GM21717 (cell line): ENCODE data around the gene CAP1.
"Not testable (repeated sequence)": the region's sequence is repeated elsewhere in the genome, so short reads cannot be mapped to it uniquely, and the experiment has no call there.

Source experiments
- ATAC-seq: cut with Tn5 transposase; IDR thresholded peaks from one replicate; pipeline ENCODE4 v1.9.1; 2021; ENCODE audit warnings: mild to moderate bottlenecking, moderate library complexity; ENCODE audit not compliant: unreplicated experiment

The CAP1 gene

GRCh38 chr1:40030528-40031135 lies 9.9 kb upstream of the CAP1 start:
- ATAC-seq: no peak

GRCh38 chr1:40032240-40032891 lies 8.2 kb upstream of the CAP1 start:
- no peak for ATAC-seq

- ATAC-seq: no peak
Observed at GRCh38 chr1:40034869-40035268, 5.7 kb upstream of the CAP1 start.

GRCh38 chr1:40036574-40036973 lies 4.0 kb upstream of the CAP1 start:
- ATAC-seq: no peak

- not testable (repeated sequence) for ATAC-seq
Observed at GRCh38 chr1:40037254-40037653, 3.3 kb upstream of the CAP1 start.

GRCh38 chr1:40038697-40039096 lies 1.8 kb upstream of the CAP1 start:
- no peak for ATAC-seq

- peak; percentile 12 for ATAC-seq
Observed at GRCh38 chr1:40039245-40039756, 1.2 kb upstream of the CAP1 start.

- ATAC-seq: peak; percentile 65
Observed at GRCh38 chr1:40039757-40040510, 595 bp upstream of the CAP1 start.

GRCh38 chr1:40041466-40041838 lies 923 bp downstream of the CAP1 start:
- no peak for ATAC-seq

- no peak for ATAC-seq
Observed at GRCh38 chr1:40042341-40042740, 1.8 kb downstream of the CAP1 start.

- ATAC-seq: no peak
Observed at GRCh38 chr1:40044110-40044509, 3.6 kb downstream of the CAP1 start.

- ATAC-seq: no peak
Observed at GRCh38 chr1:40045182-40045581, 4.7 kb downstream of the CAP1 start.

GRCh38 chr1:40045766-40046165 lies 5.2 kb downstream of the CAP1 start:
- no peak for ATAC-seq

- ATAC-seq: no peak
Observed at GRCh38 chr1:40047276-40047675, 6.7 kb downstream of the CAP1 start.

GRCh38 chr1:40047769-40048168 lies 7.2 kb downstream of the CAP1 start:
- ATAC-seq: no peak

GRCh38 chr1:40049725-40050124 lies 9.2 kb downstream of the CAP1 start:
- ATAC-seq: no peak

- no peak for ATAC-seq
Observed at GRCh38 chr1:40050863-40051262, 10.3 kb downstream of the CAP1 start.

- ATAC-seq: no peak
Observed at GRCh38 chr1:40053138-40053887, 12.8 kb downstream of the CAP1 start.

GRCh38 chr1:40056519-40057309 lies 16.2 kb downstream of the CAP1 start:
- ATAC-seq: no peak

- ATAC-seq: no peak
Observed at GRCh38 chr1:40057310-40058030, 16.9 kb downstream of the CAP1 start.
